ENCODE results near the gene KLK13. TPM values are rescaled to one million over a fixed set of nuclear protein-coding genes. Genes with fewer than 3 reads are reported as not detected.

The KLK13 gene
- total and polyA plus RNA-seq, 2 of the 13 experiments (the other 11 are each of a cell fraction or from before 2014, with no cell fraction given): 0.09 TPM; not detected in 1

DNA sequence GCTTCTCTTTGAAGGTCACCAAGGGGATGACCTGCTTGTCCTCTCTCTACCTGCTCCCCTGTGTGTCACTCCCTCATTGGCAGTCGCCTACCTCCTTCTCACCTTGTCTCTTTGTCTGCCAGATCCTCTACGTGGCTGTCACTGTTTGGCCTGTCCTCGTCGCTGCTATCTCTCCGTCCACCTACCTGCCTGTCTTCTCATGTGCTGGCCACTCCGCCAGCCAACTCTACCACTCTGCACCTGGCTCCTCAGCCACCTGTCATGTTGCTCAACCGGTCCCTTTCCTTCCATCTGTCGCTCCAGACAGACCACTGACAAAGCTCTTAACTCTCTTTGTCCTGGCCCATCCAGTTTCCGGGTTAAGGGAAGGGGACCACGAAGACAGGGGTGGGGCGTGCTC lies 30.2 kb downstream of the KLK13 start, which contains the start of gene KLK12 (continued):
- TF ChIP-seq, protein P1, sequence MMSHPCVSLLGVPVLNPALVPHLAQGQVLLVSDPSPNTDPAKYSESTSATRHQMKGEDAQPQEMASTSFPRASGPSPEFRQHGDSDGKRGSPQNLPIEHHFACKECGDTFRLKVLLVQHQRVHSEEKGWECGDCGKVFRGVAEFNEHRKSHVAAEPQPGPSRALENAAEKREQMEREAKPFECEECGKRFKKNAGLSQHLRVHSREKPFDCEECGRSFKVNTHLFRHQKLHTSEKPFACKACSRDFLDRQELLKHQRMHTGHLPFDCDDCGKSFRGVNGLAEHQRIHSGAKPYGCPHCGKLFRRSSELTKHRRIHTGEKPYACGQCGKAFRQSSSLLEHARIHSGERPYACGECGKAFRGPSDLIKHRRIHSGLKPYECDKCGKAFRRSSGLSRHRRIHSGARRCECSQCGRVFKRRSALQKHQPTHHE (CRISPR knock-in tag; IDR thresholded peaks at IDR 0.05; ENCODE audit: borderline replicate concordance): no peak
- TF ChIP-seq, protein P2, sequence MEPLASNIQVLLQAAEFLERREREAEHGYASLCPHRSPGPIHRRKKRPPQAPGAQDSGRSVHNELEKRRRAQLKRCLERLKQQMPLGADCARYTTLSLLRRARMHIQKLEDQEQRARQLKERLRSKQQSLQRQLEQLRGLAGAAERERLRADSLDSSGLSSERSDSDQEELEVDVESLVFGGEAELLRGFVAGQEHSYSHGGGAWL (CRISPR knock-in tag; IDR thresholded peaks at IDR 0.05): no peak
- no peak for TF ChIP-seq ZNF234 (CRISPR knock-in tag; conservative IDR thresholded peaks at IDR 0.05)
- TF ChIP-seq, protein P3, sequence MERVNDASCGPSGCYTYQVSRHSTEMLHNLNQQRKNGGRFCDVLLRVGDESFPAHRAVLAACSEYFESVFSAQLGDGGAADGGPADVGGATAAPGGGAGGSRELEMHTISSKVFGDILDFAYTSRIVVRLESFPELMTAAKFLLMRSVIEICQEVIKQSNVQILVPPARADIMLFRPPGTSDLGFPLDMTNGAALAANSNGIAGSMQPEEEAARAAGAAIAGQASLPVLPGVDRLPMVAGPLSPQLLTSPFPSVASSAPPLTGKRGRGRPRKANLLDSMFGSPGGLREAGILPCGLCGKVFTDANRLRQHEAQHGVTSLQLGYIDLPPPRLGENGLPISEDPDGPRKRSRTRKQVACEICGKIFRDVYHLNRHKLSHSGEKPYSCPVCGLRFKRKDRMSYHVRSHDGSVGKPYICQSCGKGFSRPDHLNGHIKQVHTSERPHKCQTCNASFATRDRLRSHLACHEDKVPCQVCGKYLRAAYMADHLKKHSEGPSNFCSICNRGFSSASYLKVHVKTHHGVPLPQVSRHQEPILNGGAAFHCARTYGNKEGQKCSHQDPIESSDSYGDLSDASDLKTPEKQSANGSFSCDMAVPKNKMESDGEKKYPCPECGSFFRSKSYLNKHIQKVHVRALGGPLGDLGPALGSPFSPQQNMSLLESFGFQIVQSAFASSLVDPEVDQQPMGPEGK (CRISPR knock-in tag; IDR thresholded peaks at IDR 0.05): no peak
- TF ChIP-seq NR2C2 (CRISPR knock-in tag; IDR thresholded peaks at IDR 0.05; ENCODE audit: borderline replicate concordance): no peak
- TF ChIP-seq GABPB1 (CRISPR knock-in tag; IDR thresholded peaks at IDR 0.05): no peak

DNA sequence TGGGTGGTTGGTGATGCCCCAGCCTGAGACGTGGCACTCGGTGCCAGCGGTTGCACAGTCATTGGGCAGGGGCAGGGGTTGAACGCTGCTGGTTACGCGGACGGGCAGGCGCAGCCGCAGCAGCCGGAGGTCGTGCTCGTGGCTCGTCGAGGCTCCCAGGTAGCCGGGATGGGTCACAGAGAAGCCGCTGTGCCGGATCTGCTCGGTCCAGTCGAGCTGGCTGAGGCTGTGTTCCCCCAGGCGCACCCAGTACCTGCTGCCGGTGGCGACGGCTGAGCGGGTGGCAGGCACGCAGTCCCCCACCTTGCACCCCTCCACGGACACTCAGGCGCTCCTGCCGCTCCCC lies 33.0 kb downstream of the KLK13 start:
- H3K36me3 ChIP-seq (replicated peaks in 1 of 2; ENCODE audit: control insufficient read depth in 1 of 2, insufficient read depth in 2 of 2, low read length in 2 of 2): no peaks in the 10 kb centered on the region
- peaks cover 4 to 27% of the 10 kb centered on the region in 2 experiments; a peak in 4 of 5 replicates for H3K27me3 ChIP-seq (ENCODE audit: control insufficient read depth in 1 of 2, insufficient read depth in 2 of 2, low read length in 2 of 2)
- no peak overlapping the region for H2AFZ ChIP-seq (ENCODE audit: low read length)
- H3K4me2 ChIP-seq (ENCODE audit: low read depth, low read length): no peak overlapping the region
- FAIRE-seq (no peak), DNase-seq (ENCODE audit: low spot score) (no peak), ATAC-seq (no peak)
- H4K20me1 ChIP-seq (ENCODE audit: insufficient read depth, low read length): no peaks in the 10 kb centered on the region
- BruUV-seq (replicated peaks): no TSS peak
- H3K27ac ChIP-seq (ENCODE audit: extremely low read length, insufficient read depth, low read length): no peak overlapping the region
- H3K4me1 ChIP-seq (ENCODE audit: insufficient read depth, low read length): no peaks in the 10 kb centered on the region
- in situ Hi-C loops (cut with HindIII; ENCODE audit: extremely low pct_ligation_motif_present, low pct_unique_long_range_greater_than_20kb): no loop called here
- no peak overlapping the region for H3K9ac ChIP-seq (ENCODE audit: insufficient read depth, low read depth, low read length)
- 78% methylated on average over 16 of the region's 28 CpGs for WGBS (ENCODE audit: low lambda C conversion rate)
- intact Hi-C loops (cut with micrococcal nuclease; ENCODE audit: unreplicated experiment): no loop called here
- CTCF ChIA-PET (ENCODE audit: low intra/inter-chr PET ratio, low total read pairs): no interaction called here
- no peaks in the 10 kb centered on the region for H3K9me3 ChIP-seq (ENCODE audit: low read length)
- no peak overlapping the region for H3K4me3 ChIP-seq (replicated peaks in 1 of 3; ENCODE audit: insufficient read depth in 1 of 3, low read depth in 2 of 3, low read length in 3 of 3)
- H3K79me2 ChIP-seq (ENCODE audit: insufficient read depth, low read length): no peaks in the 10 kb centered on the region
- POLR2A ChIA-PET: no interaction called here
- TF ChIP-seq CHD2 (IDR thresholded peaks at IDR 0.05; ENCODE audit: low read depth, low read length) (no peak), FOSL1 (CRISPR knock-in tag; IDR thresholded peaks at IDR 0.05; ENCODE audit: borderline replicate concordance) (no peak), ZNF781 (CRISPR knock-in tag; IDR thresholded peaks at IDR 0.05; ENCODE audit: borderline replicate concordance, not compliant biosample characterization) (no peak), ZEB1 (IDR thresholded peaks at IDR 0.05; ENCODE audit: insufficient replicate concordance, low read depth) (no peak), NCOA2 (CRISPR knock-in tag; IDR thresholded peaks at IDR 0.05) (no peak), ZNF788 (CRISPR knock-in tag; IDR thresholded peaks at IDR 0.05; ENCODE audit: borderline replicate concordance) (no peak), SAFB2 (CRISPR knock-in tag; IDR thresholded peaks at IDR 0.05; ENCODE audit: borderline replicate concordance, low read depth) (no peak)
- TF ChIP-seq, protein P4, sequence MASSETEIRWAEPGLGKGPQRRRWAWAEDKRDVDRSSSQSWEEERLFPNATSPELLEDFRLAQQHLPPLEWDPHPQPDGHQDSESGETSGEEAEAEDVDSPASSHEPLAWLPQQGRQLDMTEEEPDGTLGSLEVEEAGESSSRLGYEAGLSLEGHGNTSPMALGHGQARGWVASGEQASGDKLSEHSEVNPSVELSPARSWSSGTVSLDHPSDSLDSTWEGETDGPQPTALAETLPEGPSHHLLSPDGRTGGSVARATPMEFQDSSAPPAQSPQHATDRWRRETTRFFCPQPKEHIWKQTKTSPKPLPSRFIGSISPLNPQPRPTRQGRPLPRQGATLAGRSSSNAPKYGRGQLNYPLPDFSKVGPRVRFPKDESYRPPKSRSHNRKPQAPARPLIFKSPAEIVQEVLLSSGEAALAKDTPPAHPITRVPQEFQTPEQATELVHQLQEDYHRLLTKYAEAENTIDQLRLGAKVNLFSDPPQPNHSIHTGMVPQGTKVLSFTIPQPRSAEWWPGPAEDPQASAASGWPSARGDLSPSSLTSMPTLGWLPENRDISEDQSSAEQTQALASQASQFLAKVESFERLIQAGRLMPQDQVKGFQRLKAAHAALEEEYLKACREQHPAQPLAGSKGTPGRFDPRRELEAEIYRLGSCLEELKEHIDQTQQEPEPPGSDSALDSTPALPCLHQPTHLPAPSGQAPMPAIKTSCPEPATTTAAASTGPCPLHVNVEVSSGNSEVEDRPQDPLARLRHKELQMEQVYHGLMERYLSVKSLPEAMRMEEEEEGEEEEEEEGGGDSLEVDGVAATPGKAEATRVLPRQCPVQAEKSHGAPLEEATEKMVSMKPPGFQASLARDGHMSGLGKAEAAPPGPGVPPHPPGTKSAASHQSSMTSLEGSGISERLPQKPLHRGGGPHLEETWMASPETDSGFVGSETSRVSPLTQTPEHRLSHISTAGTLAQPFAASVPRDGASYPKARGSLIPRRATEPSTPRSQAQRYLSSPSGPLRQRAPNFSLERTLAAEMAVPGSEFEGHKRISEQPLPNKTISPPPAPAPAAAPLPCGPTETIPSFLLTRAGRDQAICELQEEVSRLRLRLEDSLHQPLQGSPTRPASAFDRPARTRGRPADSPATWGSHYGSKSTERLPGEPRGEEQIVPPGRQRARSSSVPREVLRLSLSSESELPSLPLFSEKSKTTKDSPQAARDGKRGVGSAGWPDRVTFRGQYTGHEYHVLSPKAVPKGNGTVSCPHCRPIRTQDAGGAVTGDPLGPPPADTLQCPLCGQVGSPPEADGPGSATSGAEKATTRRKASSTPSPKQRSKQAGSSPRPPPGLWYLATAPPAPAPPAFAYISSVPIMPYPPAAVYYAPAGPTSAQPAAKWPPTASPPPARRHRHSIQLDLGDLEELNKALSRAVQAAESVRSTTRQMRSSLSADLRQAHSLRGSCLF (CRISPR knock-in tag; IDR thresholded peaks at IDR 0.05; ENCODE audit: borderline replicate concordance): no peak
- TF ChIP-seq, protein P5, sequence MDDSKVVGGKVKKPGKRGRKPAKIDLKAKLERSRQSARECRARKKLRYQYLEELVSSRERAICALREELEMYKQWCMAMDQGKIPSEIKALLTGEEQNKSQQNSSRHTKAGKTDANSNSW (CRISPR knock-in tag; IDR thresholded peaks at IDR 0.05; ENCODE audit: borderline replicate concordance): no peak
